ENCODE results near the gene CLEC4G.

CLEC4G gene

DNA sequence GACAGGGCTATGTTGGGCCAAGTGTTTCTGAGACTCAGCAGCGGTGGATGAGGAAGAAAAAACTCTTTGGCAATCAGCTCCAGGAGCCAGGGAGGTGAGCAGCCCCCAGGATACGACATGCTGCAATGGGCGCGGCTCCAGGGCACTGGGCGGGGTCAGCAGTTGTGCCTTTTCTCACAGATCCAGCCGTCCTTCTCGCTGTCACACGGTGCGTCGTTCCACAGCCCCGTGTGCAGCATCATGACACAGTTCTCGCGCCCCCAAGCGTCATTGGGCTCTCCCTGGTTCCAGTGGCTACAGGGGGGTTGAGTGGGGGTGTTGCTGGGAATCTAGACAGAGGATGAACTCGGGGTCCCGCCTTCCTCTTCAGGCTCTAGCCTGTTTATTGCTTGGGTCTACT lies 2.7 kb downstream of the CLEC4G start:
- DNase-seq (ENCODE audit: low spot score) = no peak

DNA sequence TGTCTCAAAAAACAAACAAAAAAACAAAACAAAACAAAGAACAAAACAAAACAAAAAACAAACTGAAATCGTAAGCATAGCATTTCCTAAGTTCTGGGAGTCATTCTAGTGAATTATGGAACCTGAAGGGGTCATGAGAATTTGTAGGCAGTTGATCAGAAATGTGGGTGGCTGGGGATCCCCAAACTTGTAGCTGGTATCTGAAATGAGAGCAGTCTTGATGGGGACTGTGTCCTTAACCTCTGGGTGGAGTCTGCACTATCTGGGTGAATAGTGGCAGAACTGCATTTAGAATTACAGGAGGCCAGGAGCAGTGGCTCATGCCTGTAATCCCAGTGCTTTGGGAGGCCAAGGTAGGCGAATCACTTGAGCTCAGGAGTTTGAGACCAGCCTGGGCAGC lies 6.1 kb downstream of the CLEC4G start:
- DNase-seq (ENCODE audit: low spot score) = no peak

- no peak for DNase-seq (ENCODE audit: low spot score)
Observed at GRCh38 chr19:7722231-7722651, 9.7 kb downstream of the CLEC4G start.

GRCh38 chr19:7720351-7720750 lies 11.6 kb downstream of the CLEC4G start:
- no peak for DNase-seq (ENCODE audit: low spot score)

DNA sequence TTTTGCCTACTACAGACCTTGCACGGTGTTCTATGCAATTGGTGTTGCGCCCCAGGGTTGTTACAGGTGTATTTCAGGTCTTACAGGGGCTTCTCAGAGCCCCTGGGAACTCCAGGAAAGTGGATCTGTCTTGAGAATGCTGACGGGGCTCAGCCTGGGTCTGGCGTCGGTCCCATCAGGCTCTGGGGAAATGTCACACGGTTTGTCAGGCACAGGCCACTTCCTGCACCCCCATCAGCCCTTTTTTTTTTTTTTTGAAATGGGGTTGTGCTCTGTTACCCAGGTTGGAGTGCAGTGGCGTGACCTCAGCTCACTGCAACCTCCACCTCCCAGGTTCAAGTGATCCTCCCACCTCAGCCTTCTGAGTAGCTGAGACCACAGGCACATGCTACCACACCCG lies 13.2 kb downstream of the CLEC4G start:
- DNase-seq (ENCODE audit: low spot score) = no peak

DNA sequence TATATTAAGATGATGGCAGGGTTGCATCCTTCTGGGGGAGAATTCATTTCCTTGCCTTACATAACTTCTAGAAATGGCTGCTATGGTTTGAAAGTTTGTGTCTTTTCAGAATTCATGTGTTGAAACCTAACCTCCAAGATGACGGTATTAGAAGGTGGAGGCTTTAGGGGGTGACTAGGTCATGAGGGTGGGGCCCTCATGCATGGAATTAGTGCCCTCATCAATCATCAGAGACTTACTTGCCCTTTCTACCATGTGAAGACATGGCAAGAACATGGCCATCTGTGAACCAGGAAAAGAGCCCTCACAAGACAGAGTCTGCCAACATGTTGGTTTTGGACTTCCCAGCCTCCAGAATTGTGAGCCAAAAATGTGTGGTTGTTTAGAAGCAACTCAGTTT lies 15.1 kb downstream of the CLEC4G start:
- DNase-seq (ENCODE audit: low spot score) = no peak

DNA sequence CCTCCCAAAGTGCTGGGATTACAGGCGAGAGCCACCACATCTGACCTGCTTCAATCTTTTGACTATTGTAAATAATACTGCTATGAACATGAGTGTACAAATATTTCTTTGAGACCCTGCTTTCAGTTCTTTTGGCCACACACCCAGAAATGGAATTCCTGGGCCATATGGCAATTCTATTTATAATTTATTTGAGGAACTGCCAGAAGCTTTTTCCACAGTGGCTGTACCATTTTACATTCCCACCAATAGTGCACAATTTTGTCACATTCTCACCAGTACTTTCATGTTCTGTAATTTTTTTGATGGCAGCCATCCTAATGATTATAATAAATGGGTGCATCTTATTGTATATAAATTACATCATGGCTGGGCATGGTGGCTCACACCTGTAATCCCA lies 16.2 kb downstream of the CLEC4G start:
- DNase-seq (ENCODE audit: low spot score) = no peak

DNA sequence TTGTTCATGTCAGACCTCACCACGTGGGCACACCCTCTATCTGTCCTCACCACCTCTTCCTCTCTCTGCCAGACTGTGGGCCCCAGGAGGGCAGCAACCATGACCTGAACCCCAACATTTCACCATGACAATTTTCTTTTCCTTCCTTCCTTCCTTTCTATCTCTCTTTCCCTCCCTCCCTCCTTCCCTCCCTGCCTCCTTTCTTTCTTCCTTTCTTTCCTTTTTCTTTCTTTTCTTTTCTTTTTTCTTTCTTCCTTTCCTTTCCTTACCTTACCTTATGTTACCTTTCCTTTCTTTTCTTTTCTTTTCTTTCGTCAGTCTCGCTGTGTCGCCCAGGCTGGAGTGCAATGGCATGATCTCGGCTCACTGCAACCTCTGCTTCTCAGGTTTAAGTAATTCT lies 21.3 kb downstream of the CLEC4G start:
- DNase-seq (ENCODE audit: low spot score) = no peak

DNA sequence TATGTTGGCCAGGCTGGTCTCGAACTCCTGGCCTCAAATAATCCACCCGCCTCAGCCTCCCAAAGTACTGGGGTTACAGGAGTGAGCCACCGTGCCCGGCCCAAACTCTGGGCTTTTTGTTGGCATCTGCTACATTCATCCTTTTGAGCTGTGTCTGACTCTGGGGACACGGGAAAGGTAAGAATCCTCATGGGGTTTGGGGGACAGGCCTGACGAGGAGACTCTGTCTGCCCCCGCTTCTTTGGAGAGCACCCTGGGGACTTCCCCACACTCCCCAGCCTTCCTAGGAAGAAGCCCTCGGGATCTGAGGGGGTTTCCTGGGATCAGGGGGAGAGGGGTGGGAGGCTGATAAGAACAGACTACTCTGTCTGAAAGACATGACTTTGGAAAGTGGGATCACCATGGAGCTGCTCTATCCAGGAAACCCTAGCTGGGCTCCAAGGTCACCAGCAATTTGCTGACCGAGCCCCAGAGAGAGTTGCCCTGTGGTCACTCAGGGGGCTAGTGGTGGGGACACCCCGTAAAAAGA lies 21.9 kb downstream of the CLEC4G start:
- no peak for DNase-seq (ENCODE audit: low spot score)

- no peak for DNase-seq (ENCODE audit: low spot score)
Observed at GRCh38 chr19:7706955-7707456, 24.9 kb downstream of the CLEC4G start.

- no peak for DNase-seq (ENCODE audit: low spot score)
Observed at GRCh38 chr19:7706188-7706954, 25.5 kb downstream of the CLEC4G start.

- DNase-seq (ENCODE audit: low spot score) = no peak
Observed at GRCh38 chr19:7705387-7706187, 26.3 kb downstream of the CLEC4G start.

- DNase-seq (ENCODE audit: low spot score) = no peak
Observed at GRCh38 chr19:7704280-7705060, 27.4 kb downstream of the CLEC4G start.

GRCh38 chr19:7703332-7703731 lies 28.6 kb downstream of the CLEC4G start:
- DNase-seq (ENCODE audit: low spot score) = no peak

GRCh38 chr19:7701654-7702457 lies 30.1 kb downstream of the CLEC4G start, which contains the start of gene FCER2:
Gene FCER2 (minus strand): TSS chr19:7702131. CDS start chr19:7699760, 2,371 bp downstream.
- no peak for DNase-seq (ENCODE audit: low spot score)

- no peak for DNase-seq (ENCODE audit: low spot score)
Observed at GRCh38 chr19:7701049-7701653, 30.8 kb downstream of the CLEC4G start.

DNA sequence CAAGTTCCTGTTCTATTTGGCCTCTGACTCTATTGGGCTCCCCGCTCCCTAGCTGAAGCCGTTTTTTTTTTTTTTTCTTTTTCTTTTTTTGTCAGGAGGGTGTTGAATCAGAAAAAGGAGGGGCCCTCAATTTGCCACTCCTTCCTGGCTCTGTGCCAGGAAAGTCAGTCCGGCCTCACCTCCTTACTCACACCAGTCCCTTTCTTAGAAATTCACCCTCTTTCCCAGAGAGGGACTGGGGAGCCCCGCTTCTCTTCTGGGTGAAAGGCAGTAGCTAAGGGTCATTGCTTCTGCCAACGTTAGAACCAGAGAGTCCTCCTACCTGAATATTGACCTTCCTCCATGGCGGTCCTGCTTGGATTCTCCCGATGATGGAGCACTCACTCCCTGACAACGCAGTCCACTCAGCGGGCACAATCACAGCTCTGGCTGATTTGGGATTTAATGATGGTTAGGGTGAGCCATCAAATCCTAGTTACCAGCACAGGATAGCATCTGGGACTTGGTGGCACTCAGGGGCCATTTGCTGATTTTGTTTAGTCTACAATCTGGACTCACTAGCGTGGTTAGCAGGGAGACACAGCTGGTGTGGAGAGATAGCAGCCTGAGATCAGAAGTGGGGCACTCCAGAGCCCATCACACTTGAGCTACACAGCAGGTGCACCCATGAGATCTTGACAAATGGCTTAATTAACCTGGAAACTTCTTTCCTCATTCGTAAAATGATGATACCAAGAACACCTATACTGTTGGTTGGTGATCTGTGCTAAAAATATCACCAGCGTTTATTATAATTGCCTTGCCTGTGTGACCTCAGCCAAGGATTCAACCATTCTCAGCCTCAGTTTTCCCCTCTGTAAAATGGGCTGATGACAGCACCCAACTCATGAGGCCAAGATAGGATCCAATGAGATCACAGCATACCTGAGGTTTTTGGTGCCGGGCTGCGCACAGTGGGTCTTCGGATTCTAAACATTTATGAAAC lies 32.2 kb downstream of the CLEC4G start:
- DNase-seq (ENCODE audit: low spot score) = no peak

- DNase-seq (ENCODE audit: low spot score) = no peak
Observed at GRCh38 chr19:7699003-7699402, 32.9 kb downstream of the CLEC4G start.

- DNase-seq (ENCODE audit: low spot score) = no peak
Observed at GRCh38 chr19:7698583-7698982, 33.3 kb downstream of the CLEC4G start.

Measured in HuH-7.5 (cell line).